ENCODE results near the gene FNDC3A. TPM values are rescaled to one million over a fixed set of nuclear protein-coding genes. Genes with fewer than 3 reads are reported as not detected.

Gene FNDC3A
- total RNA-seq, 1 experiment from 2014 or later = 34.3 TPM

- TF ChIP-seq EZH2 (IDR thresholded peaks at IDR 0.05; ENCODE audit: low read depth) (no peak), CTCF (conservative IDR thresholded peaks at IDR 0.05) (no peak)
- intact Hi-C loops (cut with micrococcal nuclease; ENCODE audit: unreplicated experiment) = no loop called here
- H3F3A ChIP-seq (ENCODE audit: insufficient read depth, low read depth) = no peaks in the 10 kb centered on the region
- H3K27me3 ChIP-seq (ENCODE audit: insufficient read depth, low read depth) = peaks cover 18% of the 10 kb centered on the region
- ChIA-PET CTCF (no interaction called here), POLR2A (ENCODE audit: unreplicated experiment) (no interaction called here)
- H3K36me3 ChIP-seq (ENCODE audit: low read depth) = no peaks in the 10 kb centered on the region
- no peaks in the 10 kb centered on the region for H3K9me2 ChIP-seq (ENCODE audit: insufficient read depth)
- no peak overlapping the region for H3K4me2 ChIP-seq
- H3K4me1 ChIP-seq (replicated peaks; ENCODE audit: insufficient read depth) = no peaks in the 10 kb centered on the region
- no peaks in the 10 kb centered on the region for H3K9me3 ChIP-seq (ENCODE audit: insufficient read depth, low read depth)
- no peak overlapping the region for H2AFZ ChIP-seq
- no peaks in the 10 kb centered on the region for H3K79me2 ChIP-seq (ENCODE audit: low read depth)
- no peak for DNase-seq
- no TSS peak for BruUV-seq (replicated peaks)
- no peak overlapping the region for H3K27ac ChIP-seq
- H3K4me3 ChIP-seq = no peak overlapping the region
- no peaks in the 10 kb centered on the region for H4K20me1 ChIP-seq (ENCODE audit: insufficient read depth)
Measured at GRCh38 chr13:49217962-49218492, 242.3 kb downstream of the FNDC3A start.

GRCh38 chr13:49218493-49219051 lies 242.9 kb downstream of the FNDC3A start:
- CTCF ChIA-PET = no interaction called here
- peaks cover 24% of the 10 kb centered on the region for H3K27me3 ChIP-seq (ENCODE audit: insufficient read depth, low read depth)
- no peaks in the 10 kb centered on the region for H3K4me1 ChIP-seq (replicated peaks; ENCODE audit: insufficient read depth)

GRCh38 chr13:49219647-49220035 lies 243.9 kb downstream of the FNDC3A start:
- Histone ChIP-seq H3K36me3 (ENCODE audit: low read depth) (no peaks in the 10 kb centered on the region), H3K4me3 (no peak overlapping the region), H3K27me3 (ENCODE audit: insufficient read depth, low read depth) (peaks cover 32% of the 10 kb centered on the region), H3F3A (ENCODE audit: insufficient read depth, low read depth) (no peaks in the 10 kb centered on the region), H3K79me2 (ENCODE audit: low read depth) (no peaks in the 10 kb centered on the region), H2AFZ (no peak overlapping the region), H3K4me2 (no peak overlapping the region), H3K9me3 (ENCODE audit: insufficient read depth, low read depth) (no peaks in the 10 kb centered on the region), H3K4me1 (replicated peaks; ENCODE audit: insufficient read depth) (no peaks in the 10 kb centered on the region), H3K9me2 (ENCODE audit: insufficient read depth) (no peaks in the 10 kb centered on the region), H3K27ac (no peak overlapping the region), H4K20me1 (ENCODE audit: insufficient read depth) (no peaks in the 10 kb centered on the region)
- ChIA-PET CTCF (no interaction called here), POLR2A (ENCODE audit: unreplicated experiment) (no interaction called here)
- TF ChIP-seq EZH2 (IDR thresholded peaks at IDR 0.05; ENCODE audit: low read depth) (no peak), CTCF (conservative IDR thresholded peaks at IDR 0.05) (no peak)
- intact Hi-C loops (cut with micrococcal nuclease; ENCODE audit: unreplicated experiment) = no loop called here
- no TSS peak for BruUV-seq (replicated peaks)
- no peak for DNase-seq

More at GRCh38 chr13:49218493-49219051, 242.9 kb downstream of the FNDC3A start:
- no peak overlapping the region for H3K4me3 ChIP-seq
- BruUV-seq (replicated peaks) = no TSS peak
- no peak overlapping the region for H3K27ac ChIP-seq
- intact Hi-C loops (cut with micrococcal nuclease; ENCODE audit: unreplicated experiment) = no loop called here
- H3K36me3 ChIP-seq (ENCODE audit: low read depth) = no peaks in the 10 kb centered on the region
- no peaks in the 10 kb centered on the region for H4K20me1 ChIP-seq (ENCODE audit: insufficient read depth)
- no peak overlapping the region for H2AFZ ChIP-seq
- no peaks in the 10 kb centered on the region for H3K9me2 ChIP-seq (ENCODE audit: insufficient read depth)
- no peak overlapping the region for H3K4me2 ChIP-seq
- DNase-seq = no peak
- H3K9me3 ChIP-seq (ENCODE audit: insufficient read depth, low read depth) = no peaks in the 10 kb centered on the region
- no peaks in the 10 kb centered on the region for H3F3A ChIP-seq (ENCODE audit: insufficient read depth, low read depth)
- H3K79me2 ChIP-seq (ENCODE audit: low read depth) = no peaks in the 10 kb centered on the region
- POLR2A ChIA-PET (ENCODE audit: unreplicated experiment) = interaction anchor here (0.7 kb wide), 1 partner anchor 709 kb away, joined by 3 read pairs; no protein-coding TSS in a partner anchor
- TF ChIP-seq EZH2 (IDR thresholded peaks at IDR 0.05; ENCODE audit: low read depth) (no peak), CTCF (conservative IDR thresholded peaks at IDR 0.05) (no peak)

Measured in PC-9 (cell line).